ENCODE measurements around the gene ANO8. TPM values are rescaled to one million over a fixed set of nuclear protein-coding genes. Genes with fewer than 3 reads are reported as not detected.

Gene ANO8
- total RNA-seq, 1 experiment from 2014 or later: 2.9 TPM

GRCh38 chr19:17327654-17328516 is 6.8 kb downstream of the ANO8 start:
- Histone ChIP-seq H3K36me3 (peaks cover 15% of the 10 kb centered on the region), H3K27ac (no peak overlapping the region), H3K27me3 (replicated peaks) (no peaks in the 10 kb centered on the region), H3K4me1 (replicated peaks) (peaks cover 20% of the 10 kb centered on the region), H3K4me3 (no peak overlapping the region), H3K9me3 (replicated peaks) (no peaks in the 10 kb centered on the region; the same call in 1 of the 2 replicates)
- DNase-seq (ENCODE audit: low read depth in 1 of 2, low spot score in 2 of 2): no peak

GRCh38 chr19:17327068-17327653 is 7.5 kb downstream of the ANO8 start:
- Histone ChIP-seq H3K4me3 (no peak overlapping the region), H3K27ac (no peak overlapping the region), H3K4me1 (replicated peaks) (peaks cover 20% of the 10 kb centered on the region), H3K9me3 (replicated peaks) (no peaks in the 10 kb centered on the region; the same call in 1 of the 2 replicates), H3K27me3 (replicated peaks) (no peaks in the 10 kb centered on the region), H3K36me3 (peaks cover 17% of the 10 kb centered on the region)
- DNase-seq (ENCODE audit: low read depth in 1 of 2, low spot score in 2 of 2): no peak

DNA sequence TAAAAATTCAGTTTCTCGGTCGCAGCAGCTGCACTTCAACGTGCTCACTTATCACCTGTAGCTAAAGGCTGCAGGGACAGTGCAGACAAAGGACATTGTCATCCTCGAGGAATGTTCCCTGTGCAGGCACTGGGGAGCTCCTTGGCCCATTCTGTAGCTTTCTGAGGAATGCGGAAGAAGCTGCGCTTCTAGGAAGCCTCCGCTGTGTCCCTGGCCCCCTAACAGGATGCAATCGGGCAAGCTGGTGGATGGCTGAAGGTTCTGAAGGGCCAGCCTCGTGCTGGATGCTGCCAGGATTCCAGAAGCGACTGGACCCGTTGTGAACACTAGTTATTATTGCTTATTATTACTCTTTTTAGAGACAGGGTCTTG is 8.1 kb downstream of the ANO8 start:
- peaks cover 22% of the 10 kb centered on the region for H3K36me3 ChIP-seq
- peaks cover 20% of the 10 kb centered on the region for H3K4me1 ChIP-seq (replicated peaks)
- H3K27me3 ChIP-seq (replicated peaks): no peaks in the 10 kb centered on the region
- H3K4me3 ChIP-seq: no peak overlapping the region
- DNase-seq (ENCODE audit: low read depth in 1 of 2, low spot score in 2 of 2): no peak
- H3K27ac ChIP-seq: no peak overlapping the region
- H3K9me3 ChIP-seq (replicated peaks): no peaks in the 10 kb centered on the region; the same call in 1 of the 2 replicates

GRCh38 chr19:17325881-17326594 is 8.6 kb downstream of the ANO8 start:
- no peaks in the 10 kb centered on the region for H3K27me3 ChIP-seq (replicated peaks)
- peaks cover 20% of the 10 kb centered on the region for H3K4me1 ChIP-seq (replicated peaks)
- no peak for DNase-seq (ENCODE audit: low read depth in 1 of 2, low spot score in 2 of 2)
- H3K36me3 ChIP-seq: peaks cover 28% of the 10 kb centered on the region
- H3K9me3 ChIP-seq (replicated peaks): no peaks in the 10 kb centered on the region; the same call in 1 of the 2 replicates
- no peak overlapping the region for H3K4me3 ChIP-seq
- H3K27ac ChIP-seq: no peak overlapping the region

DNA sequence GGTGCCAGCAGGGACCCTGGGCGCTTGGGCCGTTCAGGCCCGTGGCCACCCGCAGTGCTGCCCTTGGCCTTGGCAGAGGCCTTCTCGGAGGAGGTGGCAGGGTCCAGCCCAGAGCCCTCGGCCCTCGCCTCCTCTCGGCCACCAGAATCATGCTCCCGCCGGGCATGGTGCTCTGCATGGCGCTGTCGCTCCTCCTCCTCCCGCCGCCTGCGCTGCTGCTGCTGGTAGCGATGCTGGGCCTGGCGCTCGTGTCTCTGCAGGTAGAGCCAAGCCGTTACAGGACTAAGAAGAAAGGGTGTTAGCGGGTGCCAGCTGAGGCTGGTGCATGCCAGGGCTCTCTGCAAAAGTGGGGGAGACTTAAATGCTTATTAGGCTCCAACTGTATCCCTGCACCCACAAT is 9.5 kb downstream of the ANO8 start:
- H3K4me3 ChIP-seq: no peak overlapping the region
- H3K27me3 ChIP-seq (replicated peaks): no peaks in the 10 kb centered on the region
- peaks cover 20% of the 10 kb centered on the region for H3K4me1 ChIP-seq (replicated peaks)
- DNase-seq (ENCODE audit: low read depth in 1 of 2, low spot score in 2 of 2): no peak
- no peaks in the 10 kb centered on the region; the same call in 1 of the 2 replicates for H3K9me3 ChIP-seq (replicated peaks)
- no peak overlapping the region for H3K27ac ChIP-seq
- peaks cover 37% of the 10 kb centered on the region for H3K36me3 ChIP-seq

- Histone ChIP-seq H3K36me3 (peaks cover 41% of the 10 kb centered on the region), H3K9me3 (replicated peaks) (no peaks in the 10 kb centered on the region; the same call in 1 of the 2 replicates), H3K27me3 (replicated peaks) (no peaks in the 10 kb centered on the region), H3K27ac (no peak overlapping the region), H3K4me1 (replicated peaks) (peaks cover 20% of the 10 kb centered on the region), H3K4me3 (no peak overlapping the region)
- no peak for DNase-seq (ENCODE audit: low read depth in 1 of 2, low spot score in 2 of 2)
Observed at GRCh38 chr19:17324357-17325114, 10.1 kb downstream of the ANO8 start.

GRCh38 chr19:17323964-17324332 is 10.7 kb downstream of the ANO8 start:
- Histone ChIP-seq H3K4me1 (replicated peaks) (peaks cover 20% of the 10 kb centered on the region), H3K9me3 (replicated peaks) (no peaks in the 10 kb centered on the region; the same call in 1 of the 2 replicates), H3K27me3 (replicated peaks) (no peaks in the 10 kb centered on the region), H3K27ac (no peak overlapping the region), H3K36me3 (peaks cover 47% of the 10 kb centered on the region), H3K4me3 (no peak overlapping the region)
- no peak for DNase-seq (ENCODE audit: low read depth in 1 of 2, low spot score in 2 of 2)

GRCh38 chr19:17323300-17323963 is 11.2 kb downstream of the ANO8 start:
- Histone ChIP-seq H3K36me3 (peaks cover 48% of the 10 kb centered on the region), H3K27me3 (replicated peaks) (no peaks in the 10 kb centered on the region), H3K9me3 (replicated peaks) (no peaks in the 10 kb centered on the region; the same call in 1 of the 2 replicates), H3K4me1 (replicated peaks) (peaks cover 20% of the 10 kb centered on the region), H3K4me3 (no peak overlapping the region), H3K27ac (no peak overlapping the region)
- DNase-seq (ENCODE audit: low read depth in 1 of 2, low spot score in 2 of 2): no peak

- DNase-seq (ENCODE audit: low read depth in 1 of 2, low spot score in 2 of 2): no peak
- Histone ChIP-seq H3K9me3 (replicated peaks) (no peaks in the 10 kb centered on the region; the same call in 1 of the 2 replicates), H3K4me1 (replicated peaks) (peaks cover 21% of the 10 kb centered on the region), H3K27ac (no peak overlapping the region), H3K36me3 (peaks cover 54% of the 10 kb centered on the region), H3K4me3 (no peak overlapping the region), H3K27me3 (replicated peaks) (no peaks in the 10 kb centered on the region)
Observed at GRCh38 chr19:17322854-17323253, 11.8 kb downstream of the ANO8 start.

- DNase-seq (ENCODE audit: low read depth in 1 of 2, low spot score in 2 of 2): no peak
- no peak overlapping the region for H3K27ac ChIP-seq
- H3K9me3 ChIP-seq (replicated peaks): no peaks in the 10 kb centered on the region
- peaks cover 28% of the 10 kb centered on the region for H3K4me1 ChIP-seq (replicated peaks)
- no peak overlapping the region for H3K4me3 ChIP-seq
- no peaks in the 10 kb centered on the region for H3K27me3 ChIP-seq (replicated peaks)
- peaks cover 56% of the 10 kb centered on the region for H3K36me3 ChIP-seq
Observed at GRCh38 chr19:17321655-17322489, 12.8 kb downstream of the ANO8 start.

- Histone ChIP-seq H3K27ac (no peak overlapping the region), H3K27me3 (replicated peaks) (no peaks in the 10 kb centered on the region), H3K36me3 (peaks cover 70% of the 10 kb centered on the region), H3K4me1 (replicated peaks) (peaks cover 14% of the 10 kb centered on the region), H3K4me3 (no peak overlapping the region), H3K9me3 (replicated peaks) (no peaks in the 10 kb centered on the region)
- no peak for DNase-seq (ENCODE audit: low read depth in 1 of 2, low spot score in 2 of 2)
Observed at GRCh38 chr19:17320435-17320834, 14.2 kb downstream of the ANO8 start.

DNA sequence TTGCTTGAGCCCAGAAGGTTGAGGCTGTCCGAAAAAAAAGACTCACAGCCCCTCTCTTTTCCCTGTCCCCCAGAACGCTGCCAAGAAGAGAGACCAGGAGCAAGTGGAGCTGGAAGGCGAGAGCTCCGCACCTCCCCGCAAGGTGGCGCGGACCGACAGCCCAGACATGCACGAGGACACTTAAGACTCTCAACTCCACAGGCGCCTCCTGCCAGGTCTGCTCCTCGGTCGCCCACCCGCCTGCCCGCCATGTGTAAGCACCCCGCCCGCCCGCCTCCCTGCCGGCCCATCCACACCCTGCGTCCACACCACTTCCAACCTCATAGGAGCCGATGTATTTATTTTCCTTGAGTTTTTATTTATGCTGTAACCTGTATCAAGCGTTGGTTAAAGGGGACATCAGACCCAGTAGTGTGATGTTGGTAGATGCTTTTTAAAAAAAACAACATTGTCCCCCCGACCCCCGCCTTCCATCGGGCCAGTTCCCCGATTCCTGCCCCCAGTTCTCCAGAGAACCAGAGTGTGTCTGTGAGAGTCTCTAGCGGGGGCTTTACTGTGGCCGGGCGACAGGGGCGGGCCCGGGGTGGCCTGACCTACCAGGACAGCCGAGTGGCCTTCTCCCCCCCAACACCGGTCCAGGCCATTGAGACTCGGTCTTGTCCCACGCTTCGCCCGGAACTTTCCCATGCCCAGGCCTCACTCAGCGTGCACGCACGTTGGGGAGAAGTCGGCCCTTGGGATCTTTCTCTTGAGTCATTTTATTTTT is 15.0 kb downstream of the ANO8 start:
- no peaks in the 10 kb centered on the region for H3K27me3 ChIP-seq (replicated peaks)

More for the DNA sequence above, 15.0 kb downstream of the ANO8 start:
- Histone ChIP-seq H3K9me3 (replicated peaks) (no peaks in the 10 kb centered on the region), H3K4me3 (no peak overlapping the region), H3K27ac (no peak overlapping the region), H3K4me1 (replicated peaks) (peaks cover 11% of the 10 kb centered on the region), H3K36me3 (peaks cover 68% of the 10 kb centered on the region)
- no peak for DNase-seq (ENCODE audit: low read depth in 1 of 2, low spot score in 2 of 2)

All from SJSA1 (cell line).